ENCODE results near the gene SLC28A2. TPM values are rescaled to one million over a fixed set of nuclear protein-coding genes. Genes with fewer than 3 reads are reported as not detected.
"Not testable (repeated sequence)": the region's sequence is repeated elsewhere in the genome, so short reads cannot be mapped to it uniquely, and the experiment has no call there.

The SLC28A2 gene
- total RNA-seq, 1 donor from 2014 or later, result not detected

DNA sequence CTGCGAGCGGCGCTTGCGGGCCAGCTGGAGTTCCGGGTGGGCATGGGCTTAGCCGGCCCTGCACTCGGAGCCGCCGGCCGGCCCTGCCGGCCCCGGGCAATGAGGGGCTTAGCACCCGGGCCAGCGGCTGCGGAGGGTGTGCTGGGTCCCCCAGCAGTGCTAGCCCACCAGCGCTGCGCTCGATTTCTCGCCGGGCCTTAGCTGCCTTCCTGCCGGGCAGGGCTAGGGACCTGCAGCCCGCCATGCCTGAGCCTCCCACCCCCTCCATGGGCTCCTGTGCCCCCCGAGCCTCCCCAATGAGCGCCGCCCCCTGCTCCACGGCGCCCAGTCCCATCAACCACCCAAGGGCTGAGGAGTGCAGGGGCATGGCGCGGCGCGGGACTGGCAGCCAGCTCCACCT lies 62.1 kb downstream of the SLC28A2 start:
- DNase-seq (ENCODE audit: low spot score); intact Hi-C loops (cut with DNase I): not testable (repeated sequence)

DNA sequence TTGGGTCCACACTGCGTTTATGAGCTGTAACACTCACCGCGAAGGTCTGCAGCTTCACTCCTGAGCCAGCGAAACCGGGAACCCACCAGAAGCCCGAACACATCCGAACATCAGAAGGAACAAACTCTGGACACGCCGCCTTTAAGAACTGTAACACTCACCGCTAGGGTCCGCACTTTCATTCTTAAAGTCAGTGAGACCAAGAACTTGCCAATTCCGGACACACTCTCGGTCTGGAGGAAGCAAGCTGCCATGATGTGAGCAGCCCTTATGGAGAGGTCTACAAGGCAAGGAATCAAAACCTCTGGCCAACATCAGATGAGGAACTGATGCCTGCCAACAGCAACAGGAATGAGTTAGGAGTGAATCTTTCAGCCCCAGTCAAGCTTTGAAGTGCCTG lies 62.9 kb downstream of the SLC28A2 start:
- intact Hi-C loops (cut with DNase I), result no loop called here

DNA sequence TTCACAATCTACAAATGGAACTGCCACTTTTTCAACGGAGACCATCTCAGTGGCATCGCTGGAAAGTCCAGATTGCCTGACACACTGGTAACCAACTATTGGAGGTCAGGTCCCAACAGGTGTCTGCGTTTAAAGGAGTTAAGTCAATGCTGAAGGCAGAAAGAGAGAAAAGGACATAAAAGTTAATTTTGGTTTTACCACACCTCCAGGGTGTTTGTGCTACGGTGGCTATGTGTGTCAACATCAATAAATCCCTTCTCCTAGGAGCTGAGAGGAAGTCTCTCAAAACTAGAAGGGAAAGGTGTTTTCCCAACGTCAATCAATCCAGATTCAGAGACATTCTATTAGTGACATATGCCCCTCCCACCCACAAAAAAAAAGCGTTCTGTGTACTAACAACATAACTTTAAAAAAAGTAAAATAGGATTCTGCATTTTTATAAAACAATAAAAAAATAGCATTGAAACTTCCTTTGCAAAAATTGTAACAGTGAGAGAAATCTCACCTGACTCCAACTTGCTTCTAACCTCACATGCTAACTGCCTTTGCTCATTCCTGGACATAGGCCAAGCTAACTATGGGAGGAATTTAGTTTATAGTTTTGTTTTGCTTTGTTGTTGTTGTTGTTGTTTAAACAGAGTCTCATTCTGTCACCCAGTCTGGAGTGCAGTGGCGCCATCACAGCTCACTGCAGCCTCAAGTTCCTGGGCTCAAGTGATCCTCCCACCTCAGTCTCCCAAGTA lies 67.6 kb downstream of the SLC28A2 start:
- intact Hi-C loops (cut with DNase I), result no loop called here
- no peak for DNase-seq (ENCODE audit: low spot score)

More for the DNA sequence above, 62.9 kb downstream of the SLC28A2 start:
- DNase-seq (ENCODE audit: low spot score), result no peak

DNA sequence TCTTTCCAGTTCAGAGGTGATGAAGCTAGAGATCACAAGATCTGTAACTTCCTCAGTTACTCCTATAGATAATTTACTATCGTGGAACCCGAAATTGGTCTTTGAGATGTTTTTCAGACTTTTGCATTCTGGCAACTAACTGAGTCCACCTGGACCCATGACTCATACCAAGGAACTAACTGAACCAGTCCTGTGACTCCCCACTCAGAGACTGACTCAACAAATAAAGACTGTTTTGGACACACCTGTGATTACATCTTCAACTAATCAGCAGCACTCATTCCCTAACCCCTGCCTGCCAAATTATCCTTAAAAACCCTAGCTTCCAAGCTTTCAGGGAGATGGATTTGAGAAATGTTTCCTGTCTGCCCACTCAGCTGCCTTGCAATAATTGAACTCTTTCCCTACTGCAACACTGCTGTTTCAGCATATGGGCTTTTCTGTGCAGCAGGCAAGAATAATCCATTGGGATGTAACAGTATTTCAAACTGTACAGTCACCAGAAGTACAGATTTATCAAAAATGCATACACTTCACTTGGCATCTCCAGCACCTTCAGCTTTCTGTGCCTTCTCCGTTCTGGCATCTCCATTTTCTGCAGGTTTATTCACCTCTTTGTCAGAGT lies 68.7 kb downstream of the SLC28A2 start:
- no peak for DNase-seq (ENCODE audit: low spot score)
- intact Hi-C loops (cut with DNase I), result no loop called here

DNA sequence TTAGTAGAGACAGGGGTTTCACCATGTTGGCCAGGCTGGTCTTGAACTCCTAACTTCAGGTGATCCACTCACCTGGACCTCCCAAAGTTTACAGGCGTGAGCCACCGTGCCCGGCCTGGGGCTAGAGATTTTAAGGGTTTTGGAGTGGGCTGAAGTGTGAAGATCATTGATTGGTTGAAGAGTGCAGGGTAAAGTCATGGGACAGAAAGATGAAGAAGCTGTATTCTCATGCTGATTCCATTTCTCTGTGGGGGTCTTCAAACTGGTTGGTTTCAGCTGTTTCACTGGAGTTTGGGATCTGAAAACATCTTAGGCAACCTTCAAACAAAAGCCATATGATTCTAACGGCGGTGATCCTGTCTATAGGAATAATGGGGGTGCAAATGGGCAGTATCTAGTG lies 74.2 kb downstream of the SLC28A2 start:
- DNase-seq (ENCODE audit: low spot score), result no peak

DNA sequence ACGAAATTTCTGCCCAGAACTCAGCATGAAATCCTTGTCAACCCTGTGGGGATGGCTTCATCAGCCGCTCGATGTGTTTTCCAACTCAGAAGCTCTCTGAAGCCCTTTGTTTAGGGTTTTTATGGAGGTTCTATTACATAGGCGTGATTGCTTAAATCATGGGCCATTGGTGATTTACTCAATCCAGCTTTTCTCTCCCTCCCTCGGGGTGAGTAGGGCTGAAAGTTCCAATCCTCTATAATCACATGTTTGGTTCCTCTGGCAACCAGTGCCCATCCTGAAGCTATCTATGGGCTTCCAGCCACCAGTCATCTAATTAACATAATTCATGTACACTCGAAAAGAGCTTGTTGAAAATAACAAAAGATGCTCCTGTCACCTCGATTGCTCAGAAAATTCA lies 74.7 kb downstream of the SLC28A2 start:
- DNase-seq (ENCODE audit: low spot score), result no peak

More for the DNA sequence above, 74.2 kb downstream of the SLC28A2 start:
- intact Hi-C loops (cut with DNase I), result no loop called here

More for the DNA sequence above, 74.7 kb downstream of the SLC28A2 start:
- intact Hi-C loops (cut with DNase I), result no loop called here

Other genes with a start within 250 kb of the SLC28A2 start
- 4.9 TPM for gene SORD, start 229.0 kb upstream of the SLC28A2 start, total RNA-seq
- gene DUOX2, start 138.1 kb upstream of the SLC28A2 start, total RNA-seq, result 0.19 TPM
- gene DUOXA2, start 137.9 kb upstream of the SLC28A2 start, total RNA-seq, result not detected
- gene DUOXA1, start 122.4 kb upstream of the SLC28A2 start, total RNA-seq, result 0.73 TPM
- 0.59 TPM for gene DUOX1, start 122.2 kb upstream of the SLC28A2 start, total RNA-seq
- gene SHF, start 64.3 kb upstream of the SLC28A2 start, total RNA-seq, result 4.2 TPM
- gene GATM, start 126.3 kb downstream of the SLC28A2 start, total RNA-seq, result 40.0 TPM